Right ventricle myocardium inferior (tissue), 1 donor: Measurements from ENCODE around the gene MAP7D3. TPM values are rescaled to one million over a fixed set of nuclear protein-coding genes. Genes with fewer than 3 reads are reported as not detected.

Experiments used
- ATAC-seq: fragments of 200-7000 bp; cut with Tn5 transposase; one replicate; pipeline ENCODE4 v1.9.1; 2020; ENCODE audit warnings: mild to moderate bottlenecking, moderate library complexity
- DNase-seq: peaks from one replicate; pipeline ENCODE4 v3.0.0; 2021; ENCODE audit errors: missing footprints
- intact Hi-C: fragments of 100-400 bp; cut with DNase I; formaldehyde crosslinking; loops from one replicate; pipeline ENCODE4 v1.11.0; 2022
- total RNA-seq: library from RNA; stranded (reverse); fragmentation: NEBNext Ultra II Directional; extraction: Animal tissue kit (Norgen Biotek cat#: 25700); gene quantifications from one replicate; pipeline ENCODE4 v1.2.1, GENCODE V29; 2021
- donor health status: DM: no; HTN: yes; CAD: no; lungs with severe emphysema.

The MAP7D3 gene
- total RNA-seq, 1 donor from 2014 or later, result 13.5 TPM

DNA sequence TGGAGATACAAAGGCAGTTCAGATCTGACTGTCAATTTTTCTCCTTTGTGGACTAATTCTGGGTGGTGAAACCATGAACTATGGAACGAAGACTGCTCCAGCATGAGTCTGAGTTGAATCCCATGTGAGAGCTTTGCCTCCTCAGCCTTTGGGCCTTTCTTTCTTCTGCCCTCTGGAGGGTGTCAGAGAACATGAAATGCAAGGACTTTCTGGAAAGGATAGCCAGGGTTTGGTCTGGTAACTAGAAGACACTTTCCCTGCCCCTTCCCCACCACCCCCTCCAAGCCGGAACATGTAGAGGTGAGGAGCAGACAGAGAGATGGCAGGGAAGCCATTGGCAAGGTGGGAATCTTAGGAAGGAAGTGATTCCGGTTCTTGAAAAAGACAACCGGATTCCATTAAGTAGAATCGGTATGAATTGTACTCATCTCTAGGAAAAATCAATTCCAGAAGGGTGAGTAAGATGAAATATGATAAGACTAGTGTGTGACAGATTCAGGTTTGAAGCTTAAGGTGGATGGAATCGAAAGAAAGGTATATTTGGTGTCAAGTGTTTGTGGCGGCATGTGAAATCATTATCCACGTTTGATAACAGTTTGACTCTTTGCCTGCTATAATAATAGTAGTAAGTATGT, 84.9 kb downstream of the MAP7D3 start:
- DNase-seq (no peak), ATAC-seq (peak; percentile 29)
- intact Hi-C loops, result loop anchor here (10.0 kb wide), 1 partner anchor 328 kb away; the partner anchor contains the start of gene HTATSF1

DNA sequence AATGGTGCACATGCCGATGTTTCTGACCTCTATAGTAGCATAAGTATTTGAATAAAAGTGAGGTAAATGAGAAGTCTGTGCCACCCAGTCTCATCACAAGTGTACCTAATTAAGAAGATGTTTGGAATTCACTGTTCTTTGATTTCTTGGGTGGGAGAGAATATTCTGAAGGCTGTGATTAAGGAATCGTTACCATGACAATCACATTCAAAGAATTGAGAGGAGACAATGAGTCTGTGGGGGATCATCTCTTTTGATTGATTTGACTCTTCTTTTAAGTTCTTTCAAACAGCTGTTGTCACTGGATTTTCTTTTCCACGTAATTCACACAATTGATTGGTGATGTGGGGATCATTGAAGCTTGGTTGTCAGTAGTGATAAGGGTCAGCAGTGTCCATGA, 85.8 kb downstream of the MAP7D3 start:
- intact Hi-C loops, result loop anchor here (10.0 kb wide), 1 partner anchor 329 kb away; the partner anchor contains the start of gene HTATSF1
- DNase-seq (no peak), ATAC-seq (no peak)

DNA sequence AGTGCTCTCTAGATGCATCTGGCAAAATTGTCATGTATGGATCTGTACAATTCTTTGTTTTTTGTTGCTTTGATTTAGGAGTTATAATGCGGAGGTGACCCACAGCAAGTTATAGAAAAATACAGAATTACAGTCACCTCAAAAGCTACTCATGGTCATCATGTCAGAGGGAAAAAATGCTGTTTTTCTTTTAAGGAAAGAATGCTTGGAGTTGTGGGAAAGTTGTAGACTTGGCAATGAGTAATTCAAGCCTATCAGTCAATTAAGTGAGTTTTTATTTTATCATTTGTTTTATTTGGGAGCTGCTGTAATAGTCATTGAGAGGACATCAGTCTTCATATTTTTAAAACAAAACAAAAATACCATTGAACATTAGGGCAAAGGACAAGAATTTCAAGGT, 87.5 kb downstream of the MAP7D3 start:
- intact Hi-C loops, result loop anchor here (2.0 to 10.0 kb wide), 3 partner anchors 37 to 331 kb away; partner anchors contain the start of gene HTATSF1
- DNase-seq (no peak), ATAC-seq (no peak)

Other genes with a start within 250 kb of the MAP7D3 start
- gene FHL1, start 103.9 kb downstream of the MAP7D3 start, total RNA-seq, result 1,876 TPM
- gene ADGRG4, start 49.6 kb upstream of the MAP7D3 start, total RNA-seq, result not detected
- gene BRS3, start 236.5 kb upstream of the MAP7D3 start, total RNA-seq, result not detected
- gene HTATSF1, start 246.2 kb upstream of the MAP7D3 start, total RNA-seq, result 57.3 TPM